Smooth muscle cell (in vitro differentiated cells): ENCODE data around the gene PTPRD. TPM values are rescaled to one million over a fixed set of nuclear protein-coding genes. Genes with fewer than 3 reads are reported as not detected.

Experiments used
- DNase-seq: peaks from one replicate; lab custom pipeline; 2025; ENCODE audit not compliant: unreplicated experiment; lab: John Stamatoyannopoulos, UW
- H2AFZ ChIP-seq: fragments of 200-600 bp; sonication (generic); 2 replicates; pipeline ENCODE4 v1.6.0; 2016; ENCODE audit warnings: antibody characterized with exemption, low read depth, mild to moderate bottlenecking
- H3F3A ChIP-seq: fragments of 200-600 bp; sonication (generic); 2 replicates; pipeline ENCODE4 v1.6.0; 2017; ENCODE audit warnings: antibody characterized with exemption, low read depth
- H3K27ac ChIP-seq: fragments of 200-600 bp; sonication (generic); 2 replicates; pipeline ENCODE4 v1.5.1; 2016; ENCODE audit warnings: low read depth, mild to moderate bottlenecking
- H3K27me3 ChIP-seq: fragments of 200-600 bp; sonication (generic); 2 replicates; pipeline ENCODE4 v1.6.1; 2016; ENCODE audit warnings: low read depth, mild to moderate bottlenecking
- H3K36me3 ChIP-seq: fragments of 200-600 bp; sonication (generic); 2 replicates; pipeline ENCODE4 v1.5.1; 2016; ENCODE audit warnings: low read depth
- H3K4me1 ChIP-seq: fragments of 200-600 bp; sonication (generic); 2 replicates; pipeline ENCODE4 v1.5.1; 2016; ENCODE audit warnings: low read depth
- H3K4me2 ChIP-seq: fragments of 200-600 bp; sonication (generic); 2 replicates; pipeline ENCODE4 v1.6.0; 2016; ENCODE audit warnings: mild to moderate bottlenecking
- H3K4me3 ChIP-seq: fragments of 200-600 bp; sonication (generic); 2 replicates; pipeline ENCODE4 v1.5.1; 2016; ENCODE audit warnings: mild to moderate bottlenecking
- H3K79me2 ChIP-seq: fragments of 200-600 bp; sonication (generic); 2 replicates; pipeline ENCODE4 v1.6.0; 2016; ENCODE audit warnings: low read depth, mild to moderate bottlenecking
- H3K9ac ChIP-seq: fragments of 200-600 bp; sonication (generic); 2 replicates; pipeline ENCODE4 v1.6.0; 2016; ENCODE audit warnings: low read depth
- H3K9me3 ChIP-seq: fragments of 200-600 bp; sonication (generic); replicated peaks from 2 replicates; pipeline ENCODE4 v1.5.1; 2016; ENCODE audit warnings: low read depth
- H4K20me1 ChIP-seq: fragments of 200-600 bp; sonication (generic); 2 replicates; pipeline ENCODE4 v1.6.0; 2016; ENCODE audit warnings: low read depth
- WGBS: methylation state at CpG from one replicate; pipeline ENCODE4 v1.1.7; 2016; ENCODE audit warnings: low lambda C conversion rate; 5-methylcytosine and 5-hydroxymethylcytosine counted together
- polyA plus RNA-seq: library from polyadenylated mRNA; unstranded; fragments of >200 nt; fragmentation: Nextera tagmentation; extraction: Ambion mirVana; gene quantifications from 2 replicates; pipeline ENCODE4 v1.2.1, GENCODE V29; 2016
- total RNA-seq: library from RNA; depleted of rRNA; stranded (reverse); fragments of >200 nt; gene quantifications from 2 replicates; pipeline ENCODE4 v1.2.3, GENCODE V29; 2014
- TF ChIP-seq, protein P1 (sequence below): fragments of 200-600 bp; sonication (generic); IDR thresholded peaks from 2 replicates; pipeline ENCODE4 v1.5.1; 2017; ENCODE audit warnings: borderline replicate concordance, mild to moderate bottlenecking, antibody characterized with exemption; ENCODE audit not compliant: insufficient read depth, poor library complexity, severe bottlenecking

The PTPRD gene
- total and polyA plus RNA-seq, 2 experiments from 2014 or later = 6.5 to 61.0 TPM

DNA sequence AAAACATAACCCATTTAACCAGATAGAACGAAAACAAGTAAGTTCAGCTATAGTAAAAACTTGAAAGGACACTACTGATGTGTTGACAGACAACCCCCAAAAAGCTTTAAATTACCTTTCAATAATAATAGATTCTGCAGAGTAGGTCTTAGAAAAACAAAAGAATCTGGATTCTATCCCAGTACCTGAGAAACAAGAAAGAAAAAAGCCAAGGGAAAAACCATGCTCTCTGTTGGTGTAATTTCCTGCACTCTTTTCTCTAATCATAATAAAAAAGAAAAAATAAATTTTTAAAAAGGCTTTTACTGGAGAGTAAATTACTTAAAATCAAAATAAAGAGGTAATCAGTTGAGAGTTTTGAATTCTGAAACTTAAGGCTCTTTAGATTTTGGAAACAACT is 1090.4 kb downstream of the PTPRD start:
- Histone ChIP-seq H3K9me3 (no peaks in the 10 kb centered on the region), H3K79me2 (no peaks in the 10 kb centered on the region), H3K36me3 (no peaks in the 10 kb centered on the region), H3K27me3 (no peaks in the 10 kb centered on the region), H3K4me1 (peaks cover 9% of the 10 kb centered on the region), H3K4me3 (no peak overlapping the region), H3K9ac (no peak overlapping the region), H3K27ac (no peak overlapping the region), H3F3A (no peaks in the 10 kb centered on the region), H2AFZ (no peak overlapping the region), H4K20me1 (no peaks in the 10 kb centered on the region), H3K4me2 (no peak overlapping the region)
- no peak for DNase-seq
- WGBS = 54% methylated on average over 1 of the region's 1 CpG
- TF ChIP-seq, protein P1, sequence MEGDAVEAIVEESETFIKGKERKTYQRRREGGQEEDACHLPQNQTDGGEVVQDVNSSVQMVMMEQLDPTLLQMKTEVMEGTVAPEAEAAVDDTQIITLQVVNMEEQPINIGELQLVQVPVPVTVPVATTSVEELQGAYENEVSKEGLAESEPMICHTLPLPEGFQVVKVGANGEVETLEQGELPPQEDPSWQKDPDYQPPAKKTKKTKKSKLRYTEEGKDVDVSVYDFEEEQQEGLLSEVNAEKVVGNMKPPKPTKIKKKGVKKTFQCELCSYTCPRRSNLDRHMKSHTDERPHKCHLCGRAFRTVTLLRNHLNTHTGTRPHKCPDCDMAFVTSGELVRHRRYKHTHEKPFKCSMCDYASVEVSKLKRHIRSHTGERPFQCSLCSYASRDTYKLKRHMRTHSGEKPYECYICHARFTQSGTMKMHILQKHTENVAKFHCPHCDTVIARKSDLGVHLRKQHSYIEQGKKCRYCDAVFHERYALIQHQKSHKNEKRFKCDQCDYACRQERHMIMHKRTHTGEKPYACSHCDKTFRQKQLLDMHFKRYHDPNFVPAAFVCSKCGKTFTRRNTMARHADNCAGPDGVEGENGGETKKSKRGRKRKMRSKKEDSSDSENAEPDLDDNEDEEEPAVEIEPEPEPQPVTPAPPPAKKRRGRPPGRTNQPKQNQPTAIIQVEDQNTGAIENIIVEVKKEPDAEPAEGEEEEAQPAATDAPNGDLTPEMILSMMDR = no peak

DNA sequence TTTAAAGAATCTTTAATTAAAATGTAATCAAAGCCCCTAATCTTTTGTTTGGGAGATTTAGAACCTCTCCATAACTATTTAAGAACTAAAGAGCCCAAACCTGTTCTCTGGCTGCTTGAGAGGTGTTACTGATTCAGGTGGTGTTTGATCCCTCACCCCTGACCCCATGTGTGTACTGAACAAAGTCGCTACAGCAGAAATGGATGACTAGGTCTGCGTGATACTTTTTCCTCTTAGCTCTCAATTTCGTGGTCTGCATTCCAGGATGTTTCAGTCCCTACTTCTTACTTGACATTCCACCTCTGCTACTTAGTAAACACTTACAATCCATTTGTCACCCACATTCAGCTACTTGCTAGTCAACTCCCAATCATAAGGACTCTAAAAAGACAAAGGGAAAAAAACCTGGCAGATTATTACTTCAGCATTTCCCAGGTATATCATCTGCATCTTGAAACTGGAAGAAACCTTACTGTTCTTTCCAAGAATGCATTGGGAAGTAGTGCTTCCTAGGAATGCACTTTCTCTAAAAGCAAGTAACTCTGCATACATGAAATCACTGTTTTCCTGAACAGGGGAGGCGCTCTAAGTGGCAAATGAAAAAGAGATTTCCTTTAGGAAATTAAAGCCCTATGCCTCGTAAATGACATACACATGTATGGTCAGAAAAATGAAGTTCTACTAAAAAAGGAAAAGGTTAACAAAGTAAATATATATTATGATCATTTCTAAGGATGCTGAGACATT is 1091.6 kb downstream of the PTPRD start:
- 52% methylated on average over 5 of the region's 5 CpGs for WGBS
- no peak overlapping the region for H3K9ac ChIP-seq

DNA sequence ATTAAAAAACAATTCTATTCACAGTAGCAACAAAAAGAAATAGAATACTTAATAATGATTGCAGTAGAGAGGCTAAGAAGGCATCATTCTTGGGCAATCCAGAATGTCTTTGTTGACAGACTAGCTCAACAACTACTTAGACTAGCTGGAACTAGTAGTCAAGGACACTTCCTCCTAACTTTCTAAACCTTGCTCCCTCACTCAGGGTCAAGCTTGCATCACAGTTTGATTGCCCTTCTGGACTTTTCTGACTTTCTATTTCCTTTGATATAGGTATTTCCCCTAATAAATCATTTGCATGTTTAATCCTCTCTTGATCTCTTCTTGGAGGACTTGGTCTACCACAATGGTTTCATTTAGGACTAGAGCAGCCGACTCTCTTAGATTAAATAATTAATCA is 1107.9 kb downstream of the PTPRD start:
- H3K9ac ChIP-seq = no peak overlapping the region
- no peaks in the 10 kb centered on the region for H3K79me2 ChIP-seq
- H3K36me3 ChIP-seq = no peaks in the 10 kb centered on the region
- H3K4me2 ChIP-seq = no peak overlapping the region
- no peak for DNase-seq
- H3K9me3 ChIP-seq = no peaks in the 10 kb centered on the region
- no peaks in the 10 kb centered on the region for H4K20me1 ChIP-seq
- no peaks in the 10 kb centered on the region for H3F3A ChIP-seq
- H3K4me1 ChIP-seq = no peaks in the 10 kb centered on the region
- no peak overlapping the region for H2AFZ ChIP-seq
- TF ChIP-seq, protein P1 = no peak
- H3K27me3 ChIP-seq = no peaks in the 10 kb centered on the region
- no peak overlapping the region for H3K27ac ChIP-seq
- no peak overlapping the region for H3K4me3 ChIP-seq
- 91% methylated on average over 1 of the region's 1 CpG for WGBS

More for the DNA sequence above, 1091.6 kb downstream of the PTPRD start:
- Histone ChIP-seq H3K36me3 (no peaks in the 10 kb centered on the region), H3K4me3 (no peak overlapping the region), H3F3A (no peaks in the 10 kb centered on the region), H3K4me1 (peaks cover 9% of the 10 kb centered on the region), H3K27me3 (no peaks in the 10 kb centered on the region), H4K20me1 (no peaks in the 10 kb centered on the region), H3K4me2 (no peak overlapping the region), H3K9me3 (no peaks in the 10 kb centered on the region), H3K79me2 (no peaks in the 10 kb centered on the region), H3K27ac (no peak overlapping the region), H2AFZ (no peak overlapping the region)
- TF ChIP-seq, protein P1 = no peak
- no peak for DNase-seq

DNA sequence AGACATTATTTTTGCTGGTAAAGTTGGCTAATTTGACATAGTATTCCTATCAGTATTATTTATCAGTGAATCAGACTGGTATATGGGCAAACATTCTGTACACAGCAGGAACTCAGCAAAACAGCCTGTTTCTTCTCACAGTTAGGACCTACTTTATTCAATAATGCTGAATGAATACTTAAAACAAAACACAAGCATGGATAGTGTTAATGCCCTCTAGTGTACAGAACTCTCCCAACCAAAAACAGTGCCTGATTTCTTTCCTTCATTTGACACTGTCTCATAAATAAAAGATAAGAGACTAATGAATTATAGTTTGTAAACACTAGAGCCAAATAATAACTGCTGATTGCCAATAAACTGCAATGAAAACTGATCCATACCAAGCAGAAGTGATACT is 1113.3 kb downstream of the PTPRD start:
- H3F3A ChIP-seq = no peaks in the 10 kb centered on the region
- TF ChIP-seq, protein P1 = no peak
- H3K27ac ChIP-seq = no peak overlapping the region

More for the DNA sequence above, 1113.3 kb downstream of the PTPRD start:
- DNase-seq = no peak
- H3K27me3 ChIP-seq = no peaks in the 10 kb centered on the region
- H4K20me1 ChIP-seq = no peaks in the 10 kb centered on the region
- no peaks in the 10 kb centered on the region for H3K9me3 ChIP-seq
- no peak overlapping the region for H2AFZ ChIP-seq
- no peaks in the 10 kb centered on the region for H3K79me2 ChIP-seq
- H3K36me3 ChIP-seq = no peaks in the 10 kb centered on the region
- no peak overlapping the region for H3K4me3 ChIP-seq
- H3K4me2 ChIP-seq = no peak overlapping the region
- no peaks in the 10 kb centered on the region for H3K4me1 ChIP-seq
- H3K9ac ChIP-seq = no peak overlapping the region
